GM19324 (cell line): ENCODE measurements around the gene KL.

Source experiments
- ATAC-seq: cut with Tn5 transposase; IDR thresholded peaks from one replicate; pipeline ENCODE4 v1.9.1; 2021; ENCODE audit warnings: mild to moderate bottlenecking, moderate library complexity; ENCODE audit not compliant: unreplicated experiment, low FRiP score

The KL gene

GRCh38 chr13:33107361-33107760 is 91.1 kb downstream of the KL start:
- no peak for ATAC-seq

GRCh38 chr13:33108620-33109019 is 92.4 kb downstream of the KL start:
- no peak for ATAC-seq

DNA sequence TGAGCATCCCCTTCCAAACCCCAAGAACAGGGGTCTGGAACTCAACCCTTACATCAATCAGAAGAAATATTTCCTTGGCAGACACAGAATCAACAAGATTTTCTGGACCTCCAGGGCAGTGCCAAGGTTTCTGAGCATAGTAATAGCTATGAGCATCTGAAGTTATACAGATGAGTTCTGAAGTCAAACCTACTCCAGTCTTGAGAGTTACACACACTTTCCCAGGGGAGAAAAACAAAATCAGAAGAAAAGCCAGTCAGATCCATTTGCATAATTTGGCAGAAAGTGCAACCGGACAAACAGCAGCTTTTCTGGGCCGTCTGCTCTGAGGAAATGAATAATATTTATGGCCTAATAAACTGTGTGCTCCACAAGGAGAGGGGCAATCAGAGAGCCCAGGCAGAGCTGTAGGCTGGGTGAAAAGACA is 93.1 kb downstream of the KL start:
- peak; percentile 35 for ATAC-seq

GRCh38 chr13:33109801-33110200 is 93.6 kb downstream of the KL start:
- ATAC-seq = peak; percentile 30

GRCh38 chr13:33110386-33110712 is 94.1 kb downstream of the KL start:
- no peak for ATAC-seq

DNA sequence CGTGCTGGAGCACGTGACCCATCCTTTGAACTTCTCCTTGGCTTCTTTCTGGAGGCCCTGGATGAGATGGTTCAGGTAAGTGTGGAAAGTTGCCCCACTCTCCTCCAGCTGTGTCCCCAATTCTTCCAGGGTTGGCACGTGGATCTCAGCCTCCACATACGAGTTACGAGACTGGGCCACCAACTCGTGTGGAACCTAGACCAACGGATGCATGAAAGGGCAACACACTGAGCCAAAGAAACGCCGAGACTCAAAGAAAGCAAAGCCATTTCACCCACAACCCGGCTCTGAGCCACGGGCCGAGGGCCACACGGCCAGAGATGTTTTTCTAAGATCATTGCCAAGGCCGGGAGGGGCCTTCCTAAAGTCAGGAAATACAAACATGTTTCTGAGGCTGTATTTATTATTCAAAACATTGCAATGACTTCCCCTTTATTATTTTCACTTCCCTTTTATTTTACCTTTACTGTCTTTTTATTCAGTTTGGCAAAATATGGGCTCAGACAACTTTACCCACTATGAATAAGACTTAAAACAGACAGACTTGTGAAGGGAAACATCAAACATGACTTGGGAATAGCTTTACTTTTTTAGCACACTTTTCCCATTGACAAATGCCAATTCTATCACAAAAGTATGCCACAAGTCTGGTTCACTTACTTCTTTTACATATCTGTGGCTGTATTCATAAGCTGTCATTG is 94.6 kb downstream of the KL start:
- ATAC-seq = peak; percentile 40

DNA sequence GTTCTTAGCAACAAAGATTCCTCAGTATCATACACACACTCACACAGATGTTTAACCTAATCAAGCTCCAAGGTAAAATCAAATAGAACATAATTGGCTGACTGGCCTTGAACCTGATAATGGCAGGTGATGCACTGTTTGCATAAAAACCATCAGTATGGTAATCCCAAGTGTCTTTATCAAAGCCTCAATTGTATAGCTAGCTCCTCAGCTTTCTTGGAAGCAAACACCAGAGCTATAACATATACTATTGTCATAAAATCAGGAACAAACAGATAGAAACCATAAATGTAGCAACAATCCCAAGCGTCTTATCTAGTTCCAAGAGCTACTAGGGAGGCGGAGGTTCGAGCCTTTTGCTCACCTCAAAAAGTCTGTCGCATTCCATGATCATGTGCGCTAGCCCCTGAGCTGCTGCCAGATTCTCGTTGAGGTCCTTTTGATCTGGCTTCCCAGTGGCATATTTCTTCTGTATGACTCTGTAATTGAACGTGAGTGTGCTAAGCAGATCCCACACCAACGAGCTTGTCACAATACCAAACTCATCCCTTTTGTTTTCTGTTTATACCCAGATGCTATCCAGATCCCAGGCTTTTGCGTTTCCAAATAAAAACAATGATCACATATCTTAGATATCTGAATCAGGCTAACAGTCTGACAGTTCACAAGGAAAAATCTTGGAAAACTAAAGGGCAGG is 95.3 kb downstream of the KL start:
- ATAC-seq = peak; percentile 11

- ATAC-seq = no peak
These were observed 96.5 kb downstream of the KL start for GRCh38 chr13:33112766-33113165.

DNA sequence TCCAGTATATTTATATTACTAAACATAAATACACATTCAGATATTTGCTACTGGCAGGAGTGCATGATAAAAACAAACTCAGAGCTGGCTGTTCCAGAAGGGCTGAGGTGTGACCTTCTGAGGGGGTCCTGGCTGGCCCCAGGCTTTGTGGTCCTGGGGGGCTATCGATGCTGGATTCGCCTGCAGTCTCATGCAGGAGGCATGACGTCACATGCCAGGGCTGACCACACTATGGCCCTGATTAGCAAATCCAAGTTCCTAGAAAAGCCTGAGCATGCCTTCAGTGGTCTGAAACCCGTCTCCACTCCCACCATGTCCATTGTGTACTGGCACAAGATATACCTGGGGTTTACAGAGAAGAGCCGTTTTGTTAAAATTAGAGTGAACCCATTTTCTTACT is 97.9 kb downstream of the KL start:
- ATAC-seq = no peak

DNA sequence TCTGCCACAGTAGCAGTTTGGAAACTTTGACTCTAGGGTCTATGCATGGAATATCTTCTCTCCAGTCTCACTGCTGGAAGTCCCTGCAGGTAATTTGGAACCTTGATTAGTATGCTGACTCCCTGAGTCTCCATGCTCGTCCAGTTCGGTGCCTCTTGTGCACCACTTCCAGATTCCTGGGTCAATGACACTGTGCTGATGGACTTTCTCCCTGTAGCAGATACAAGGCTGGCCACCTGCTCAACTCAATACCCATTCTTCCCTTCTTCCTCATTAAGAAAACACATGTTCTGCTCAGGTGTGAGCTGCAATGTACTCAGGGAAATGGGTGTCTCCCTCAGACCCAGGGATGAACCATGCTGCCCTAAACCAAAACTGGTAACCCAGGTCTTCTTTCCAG is 99.1 kb downstream of the KL start:
- no peak for ATAC-seq
